ENCODE measurements around the gene TMEM254.
"Not testable (repeated sequence)": the region's sequence is repeated elsewhere in the genome, so short reads cannot be mapped to it uniquely, and the experiment has no call there.

TMEM254 gene

DNA sequence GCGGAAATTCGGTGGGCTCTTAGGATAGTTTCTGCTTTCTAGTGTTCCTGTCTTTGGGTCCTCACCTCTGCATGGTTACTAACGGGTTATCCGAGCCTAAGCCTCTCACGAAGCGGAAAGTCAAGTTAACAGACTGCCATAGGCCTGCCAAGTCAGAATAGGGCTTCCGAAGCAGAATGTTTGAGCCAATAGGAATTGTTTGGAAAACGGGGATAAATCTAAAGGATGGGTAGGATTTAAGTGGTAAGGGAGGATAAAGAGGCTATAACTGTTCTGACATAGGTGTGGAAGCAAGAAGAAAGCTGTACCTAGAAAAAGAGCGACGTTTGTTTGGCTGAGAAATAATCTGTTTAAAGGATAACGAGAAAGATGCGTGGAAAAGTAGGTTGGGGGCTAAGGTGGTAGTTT lies 851 bp downstream of the TMEM254 start:
- DNase-seq = no peak
- H3K9me3 ChIP-seq = no peaks in the 10 kb centered on the region
- H3K4me1 ChIP-seq = no peaks in the 10 kb centered on the region
- no peaks in the 10 kb centered on the region for H3K27me3 ChIP-seq
- peak overlapping the region; percentile 85 for H3K4me3 ChIP-seq (ENCODE audit: low read depth, low read length)
- no peaks in the 10 kb centered on the region for H3K36me3 ChIP-seq
- TF ChIP-seq, protein P1, sequence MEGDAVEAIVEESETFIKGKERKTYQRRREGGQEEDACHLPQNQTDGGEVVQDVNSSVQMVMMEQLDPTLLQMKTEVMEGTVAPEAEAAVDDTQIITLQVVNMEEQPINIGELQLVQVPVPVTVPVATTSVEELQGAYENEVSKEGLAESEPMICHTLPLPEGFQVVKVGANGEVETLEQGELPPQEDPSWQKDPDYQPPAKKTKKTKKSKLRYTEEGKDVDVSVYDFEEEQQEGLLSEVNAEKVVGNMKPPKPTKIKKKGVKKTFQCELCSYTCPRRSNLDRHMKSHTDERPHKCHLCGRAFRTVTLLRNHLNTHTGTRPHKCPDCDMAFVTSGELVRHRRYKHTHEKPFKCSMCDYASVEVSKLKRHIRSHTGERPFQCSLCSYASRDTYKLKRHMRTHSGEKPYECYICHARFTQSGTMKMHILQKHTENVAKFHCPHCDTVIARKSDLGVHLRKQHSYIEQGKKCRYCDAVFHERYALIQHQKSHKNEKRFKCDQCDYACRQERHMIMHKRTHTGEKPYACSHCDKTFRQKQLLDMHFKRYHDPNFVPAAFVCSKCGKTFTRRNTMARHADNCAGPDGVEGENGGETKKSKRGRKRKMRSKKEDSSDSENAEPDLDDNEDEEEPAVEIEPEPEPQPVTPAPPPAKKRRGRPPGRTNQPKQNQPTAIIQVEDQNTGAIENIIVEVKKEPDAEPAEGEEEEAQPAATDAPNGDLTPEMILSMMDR (IDR thresholded peaks at IDR 0.05; ENCODE audit: low read depth, low read length) = no peak

DNA sequence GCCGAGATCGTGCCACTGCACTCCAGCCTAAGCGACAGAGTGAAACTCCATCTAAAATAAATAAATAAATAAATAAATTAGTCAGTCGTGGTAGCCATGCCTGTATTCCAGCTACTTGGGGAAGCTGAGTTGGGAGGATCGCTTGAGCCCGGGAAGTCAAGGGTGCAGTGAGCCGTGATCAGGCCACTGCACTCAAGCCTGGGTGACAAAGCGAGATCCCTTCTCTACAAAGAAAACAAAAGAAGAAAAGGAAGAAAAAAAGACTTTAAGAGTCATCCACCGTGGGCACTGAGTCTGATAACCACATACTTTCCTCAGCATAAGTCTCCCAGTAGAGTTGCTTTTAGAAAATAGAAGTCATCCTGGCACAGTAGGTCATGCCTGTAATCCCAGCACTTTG lies 2.6 kb downstream of the TMEM254 start:
- Histone ChIP-seq H3K4me1 (no peaks in the 10 kb centered on the region), H3K4me3 (ENCODE audit: low read depth, low read length) (no peak overlapping the region), H3K36me3 (no peaks in the 10 kb centered on the region), H3K27me3 (no peaks in the 10 kb centered on the region), H3K9me3 (no peaks in the 10 kb centered on the region)
- DNase-seq = no peak
- TF ChIP-seq, protein P1 (IDR thresholded peaks at IDR 0.05; ENCODE audit: low read depth, low read length) = no peak

DNA sequence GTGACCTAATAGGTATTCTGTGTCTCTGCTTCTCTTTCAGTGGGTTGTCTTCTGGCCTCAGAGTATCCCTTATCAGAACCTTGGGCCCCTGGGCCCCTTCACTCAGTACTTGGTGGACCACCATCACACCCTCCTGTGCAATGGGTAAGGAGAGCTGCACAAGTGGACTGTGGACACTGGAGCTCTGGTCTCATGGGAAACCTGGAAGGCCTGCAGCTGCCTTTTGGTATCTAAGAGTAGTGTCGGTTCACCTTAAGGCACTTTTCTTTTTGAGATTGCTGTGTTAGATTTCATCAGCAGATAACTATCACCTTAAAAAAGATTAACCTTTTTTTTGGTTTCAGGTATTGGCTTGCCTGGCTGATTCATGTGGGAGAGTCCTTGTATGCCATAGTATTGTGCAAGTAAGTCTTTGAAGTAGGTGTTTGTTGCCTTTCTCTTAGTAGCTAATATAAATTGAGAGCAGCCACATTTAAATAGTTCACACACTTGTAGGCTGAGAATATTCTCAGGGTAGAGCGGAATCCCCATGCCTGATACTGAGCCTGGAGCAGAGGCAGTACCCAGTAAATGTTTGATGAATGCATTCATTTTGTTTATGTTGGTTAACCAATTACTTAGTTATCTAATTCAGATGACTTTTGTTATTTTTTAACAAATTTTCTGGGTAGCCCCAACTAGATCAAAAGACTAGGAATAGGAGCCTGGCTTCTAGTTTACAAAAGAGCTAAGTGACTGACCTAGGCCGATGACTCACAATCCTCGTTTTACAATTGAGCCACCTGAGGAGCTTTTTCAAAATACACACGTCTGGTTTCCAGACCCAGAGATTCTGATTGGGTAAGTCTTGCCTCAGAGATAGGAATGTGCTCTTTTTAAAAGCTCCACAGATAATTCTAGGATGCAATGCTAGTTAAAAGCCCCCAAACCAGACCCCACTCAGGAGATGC lies 3.6 kb downstream of the TMEM254 start:
- no peaks in the 10 kb centered on the region for H3K4me1 ChIP-seq
- H3K9me3 ChIP-seq = no peaks in the 10 kb centered on the region
- H3K4me3 ChIP-seq (ENCODE audit: low read depth, low read length) = no peak overlapping the region
- no peaks in the 10 kb centered on the region for H3K27me3 ChIP-seq
- TF ChIP-seq, protein P1 (IDR thresholded peaks at IDR 0.05; ENCODE audit: low read depth, low read length) = no peak
- DNase-seq = no peak
- no peaks in the 10 kb centered on the region for H3K36me3 ChIP-seq

DNA sequence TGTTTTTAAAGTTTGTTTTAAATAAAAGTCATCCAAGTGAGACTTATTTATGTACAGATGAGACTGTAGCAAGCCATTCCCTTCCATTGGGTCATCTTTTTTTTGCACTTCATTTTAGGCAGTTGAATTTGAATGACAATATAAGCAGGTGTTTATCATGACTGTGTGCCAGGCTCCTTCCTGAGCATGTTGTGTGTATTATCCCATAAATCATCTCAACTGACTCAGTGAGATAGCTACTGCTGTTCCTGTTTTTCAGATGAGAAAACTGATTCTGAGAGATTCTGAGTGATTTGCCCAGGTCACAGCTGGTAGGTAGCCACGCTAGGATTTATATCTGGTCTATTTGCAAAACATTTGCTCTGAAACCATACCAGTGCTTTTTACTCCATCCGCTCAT lies 11.7 kb downstream of the TMEM254 start:
- DNase-seq = no peak
- TF ChIP-seq, protein P1 (IDR thresholded peaks at IDR 0.05; ENCODE audit: low read depth, low read length) = no peak

DNA sequence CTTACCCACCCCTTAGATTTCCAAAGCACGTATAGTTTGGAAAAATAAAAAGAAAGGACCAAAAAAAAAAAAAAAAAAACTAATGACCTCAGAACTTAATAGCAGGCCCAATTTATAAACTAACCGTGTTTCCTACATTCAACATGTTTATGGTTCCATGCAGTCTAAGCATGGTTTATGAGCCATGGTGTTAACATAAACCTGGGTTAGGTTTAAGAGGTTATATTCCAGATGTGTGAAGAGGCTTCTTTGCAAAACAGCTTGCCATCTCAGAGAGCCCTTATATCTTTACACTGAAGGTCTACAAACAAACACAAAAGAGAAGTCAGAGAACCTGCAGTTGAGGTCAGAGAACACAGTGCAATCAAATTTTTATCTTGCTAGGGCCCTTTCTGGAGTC lies 15.8 kb downstream of the TMEM254 start:
- H3K27me3 ChIP-seq = no peaks in the 10 kb centered on the region
- TF ChIP-seq, protein P1 (IDR thresholded peaks at IDR 0.05; ENCODE audit: low read depth, low read length) = no peak
- H3K9me3 ChIP-seq = no peaks in the 10 kb centered on the region
- no peak for DNase-seq
- no peaks in the 10 kb centered on the region for H3K4me1 ChIP-seq
- H3K4me3 ChIP-seq (ENCODE audit: low read depth, low read length) = no peak overlapping the region
- no peaks in the 10 kb centered on the region for H3K36me3 ChIP-seq

More for the DNA sequence above, 11.7 kb downstream of the TMEM254 start:
- H3K9me3 ChIP-seq = no peaks in the 10 kb centered on the region
- H3K27me3 ChIP-seq = no peaks in the 10 kb centered on the region
- no peak overlapping the region for H3K4me3 ChIP-seq (ENCODE audit: low read depth, low read length)
- no peaks in the 10 kb centered on the region for H3K36me3 ChIP-seq
- no peaks in the 10 kb centered on the region for H3K4me1 ChIP-seq

DNA sequence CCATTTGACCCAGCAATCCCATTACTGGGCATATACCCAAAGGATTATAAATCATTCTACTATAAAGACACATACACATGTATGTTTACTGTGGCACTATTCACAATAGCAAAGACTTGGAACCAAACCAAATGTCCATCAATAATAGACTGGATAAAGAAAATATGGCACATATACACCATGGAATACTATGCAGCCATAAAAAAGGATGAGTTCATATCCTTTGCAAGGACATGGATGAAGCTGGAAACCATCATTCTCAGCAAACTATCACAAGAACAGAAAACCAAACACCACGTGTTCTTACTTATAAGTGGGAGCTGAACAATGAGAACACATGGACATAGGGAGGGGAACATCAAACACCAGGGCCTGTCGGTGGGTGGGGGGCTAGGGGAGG lies 19.8 kb downstream of the TMEM254 start:
- H3K4me3 ChIP-seq (ENCODE audit: low read depth, low read length); H3K9me3 ChIP-seq; DNase-seq; H3K27me3 ChIP-seq; H3K4me1 ChIP-seq; H3K36me3 ChIP-seq: not testable (repeated sequence)

DNA sequence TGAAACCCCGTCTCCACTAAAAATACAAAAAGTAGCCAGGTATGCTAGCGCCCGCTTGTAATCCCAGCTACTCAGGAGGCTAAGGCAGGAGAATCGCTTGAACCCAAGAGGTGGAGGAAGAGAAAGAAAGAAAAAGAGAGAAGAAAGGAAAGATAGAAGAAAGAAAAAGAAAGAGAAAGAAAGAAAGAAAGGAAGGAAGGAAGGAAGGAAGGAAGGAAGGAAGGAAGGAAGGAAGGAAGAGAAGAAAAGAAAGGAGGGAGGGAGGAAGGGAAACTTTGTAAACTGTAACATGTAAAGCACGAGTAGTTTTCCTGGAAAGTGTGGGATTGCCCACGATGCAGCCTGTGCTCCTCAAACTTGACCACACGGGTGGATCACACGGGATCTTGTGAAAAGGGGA lies 20.8 kb downstream of the TMEM254 start:
- H3K9me3 ChIP-seq; H3K4me3 ChIP-seq (ENCODE audit: low read depth, low read length); DNase-seq; H3K27me3 ChIP-seq; H3K4me1 ChIP-seq; H3K36me3 ChIP-seq: not testable (repeated sequence)
